ENCODE measurements around the gene PWP2. TPM values are rescaled to one million over a fixed set of nuclear protein-coding genes. Genes with fewer than 3 reads are reported as not detected.

Gene PWP2
- total RNA-seq, 3 donors from 2014 or later (not counting 1 experiment from before 2014, with no cell fraction given): 28.5 to 32.7 (median 32.7) TPM

- Histone ChIP-seq H3K36me3 (ENCODE audit: control insufficient read depth, insufficient read depth, low read length) (peaks cover 75% of the 10 kb centered on the region), H3K4me3 (ENCODE audit: low read length) (no peak overlapping the region), H3K27me3 (ENCODE audit: control insufficient read depth, insufficient read depth, low read length) (no peaks in the 10 kb centered on the region), H3K9me3 (ENCODE audit: control insufficient read depth, insufficient read depth, low read length) (no peaks in the 10 kb centered on the region), H3K27ac (ENCODE audit: low read length) (no peak overlapping the region), H3K4me1 (ENCODE audit: control insufficient read depth, insufficient read depth, low read length) (peaks cover 13% of the 10 kb centered on the region)
- intact Hi-C loops (cut with micrococcal nuclease): loop anchor here (10.0 kb wide), 1 partner anchor 65 kb away; no protein-coding TSS in a partner anchor
- Mint-ChIP-seq H3K9me3 (no peaks in the 10 kb centered on the region), H3K27me3 (ENCODE audit: low read depth in 2 of 2) (no peaks in the 10 kb centered on the region), H3K4me1 (peaks cover 42% of the 10 kb centered on the region in 2 donors), H3K4me3 (no peak overlapping the region), H3K36me3 (peaks cover 16% of the 10 kb centered on the region), H3K27ac (peak overlapping the region; percentile 38 to 86)
- no peak for TF ChIP-seq CTCF (IDR thresholded peaks at IDR 0.05)
- WGBS (ENCODE audit: insufficient coverage): 100% methylated on average over 4 of the region's 4 CpGs
- ATAC-seq (no peak), DNase-seq (no peak)
These were observed 47.5 kb upstream of the PWP2 start for GRCh38 chr21:44059710-44060109.

DNA sequence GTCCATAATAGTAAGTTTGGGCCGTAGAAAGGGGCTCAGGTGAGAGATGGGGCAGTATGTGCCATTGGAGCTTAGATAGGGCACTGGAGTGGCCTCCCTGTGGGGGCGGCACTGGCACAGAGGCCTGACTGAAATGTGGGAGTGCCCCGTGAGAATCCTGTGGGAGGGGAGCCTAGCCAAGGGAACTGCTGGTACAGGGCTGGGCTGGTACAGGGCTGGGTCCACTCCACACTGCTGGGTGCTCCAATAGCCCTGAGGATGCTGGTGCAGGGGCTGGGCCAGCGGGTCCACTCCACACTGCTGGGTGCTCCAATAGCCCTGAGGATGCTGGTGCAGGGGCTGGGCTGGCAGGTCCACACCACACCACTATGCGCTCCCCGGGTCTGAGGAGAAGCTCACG, 44.8 kb upstream of the PWP2 start:
- Mint-ChIP-seq H3K27ac (peak overlapping the region; percentile 94 to 100), H3K36me3 (peaks cover 16% of the 10 kb centered on the region), H3K4me1 (peaks cover 47 to 53% of the 10 kb centered on the region in 2 donors), H3K27me3 (ENCODE audit: low read depth in 2 of 2) (no peaks in the 10 kb centered on the region), H3K9me3 (no peaks in the 10 kb centered on the region), H3K4me3 (no peak overlapping the region)
- no peak overlapping the region for H3K4me3 ChIP-seq (ENCODE audit: low read length)
- no peak for TF ChIP-seq CTCF (IDR thresholded peaks at IDR 0.05)
- 96% methylated on average over 7 of the region's 7 CpGs for WGBS (ENCODE audit: insufficient coverage)
- H3K27ac ChIP-seq (ENCODE audit: low read length): no peak overlapping the region
- H3K9me3 ChIP-seq (ENCODE audit: control insufficient read depth, insufficient read depth, low read length): no peaks in the 10 kb centered on the region
- no peaks in the 10 kb centered on the region for H3K27me3 ChIP-seq (ENCODE audit: control insufficient read depth, insufficient read depth, low read length)
- no peak for DNase-seq
- no peak for ATAC-seq
- H3K36me3 ChIP-seq (ENCODE audit: control insufficient read depth, insufficient read depth, low read length): peaks cover 68% of the 10 kb centered on the region
- intact Hi-C loops (cut with micrococcal nuclease): no loop called here
- peaks cover 37% of the 10 kb centered on the region for H3K4me1 ChIP-seq (ENCODE audit: control insufficient read depth, insufficient read depth, low read length)

- Histone ChIP-seq H3K4me3 (ENCODE audit: low read length) (no peak overlapping the region), H3K27me3 (ENCODE audit: control insufficient read depth, insufficient read depth, low read length) (no peaks in the 10 kb centered on the region), H3K4me1 (ENCODE audit: control insufficient read depth, insufficient read depth, low read length) (peaks cover 31% of the 10 kb centered on the region), H3K27ac (ENCODE audit: low read length) (no peak overlapping the region), H3K9me3 (ENCODE audit: control insufficient read depth, insufficient read depth, low read length) (no peaks in the 10 kb centered on the region), H3K36me3 (ENCODE audit: control insufficient read depth, insufficient read depth, low read length) (peaks cover 63% of the 10 kb centered on the region)
- WGBS (ENCODE audit: insufficient coverage): 94% methylated on average over 19 of the region's 19 CpGs
- no peak for TF ChIP-seq CTCF (IDR thresholded peaks at IDR 0.05)
- no peak overlapping the region for H3K4me3 Mint-ChIP-seq
- intact Hi-C loops (cut with micrococcal nuclease): no loop called here
- DNase-seq: peak in 1 of 2 donors; percentile 30
- no peak for ATAC-seq
- H3K9me3 Mint-ChIP-seq: no peaks in the 10 kb centered on the region
- H3K27ac Mint-ChIP-seq: peak overlapping the region; percentile 94 to 100
- H3K27me3 Mint-ChIP-seq (ENCODE audit: low read depth in 2 of 2): no peaks in the 10 kb centered on the region
- H3K36me3 Mint-ChIP-seq: peaks cover 13% of the 10 kb centered on the region
- H3K4me1 Mint-ChIP-seq: peaks cover 46 to 52% of the 10 kb centered on the region in 2 donors
These were observed 43.9 kb upstream of the PWP2 start for GRCh38 chr21:44063151-44063912.
